GM18502 (cell line): ENCODE data around the gene MIF4GD.
"Not testable (repeated sequence)": the region's sequence is repeated elsewhere in the genome, so short reads cannot be mapped to it uniquely, and the experiment has no call there.

Source experiments
- ATAC-seq: cut with Tn5 transposase; IDR thresholded peaks from one replicate; pipeline ENCODE4 v1.9.1; 2021; ENCODE audit warnings: mild to moderate bottlenecking; ENCODE audit not compliant: unreplicated experiment, poor library complexity

MIF4GD gene

GRCh38 chr17:75262112-75262606 is 8.9 kb downstream of the MIF4GD start:
- ATAC-seq = no peak

DNA sequence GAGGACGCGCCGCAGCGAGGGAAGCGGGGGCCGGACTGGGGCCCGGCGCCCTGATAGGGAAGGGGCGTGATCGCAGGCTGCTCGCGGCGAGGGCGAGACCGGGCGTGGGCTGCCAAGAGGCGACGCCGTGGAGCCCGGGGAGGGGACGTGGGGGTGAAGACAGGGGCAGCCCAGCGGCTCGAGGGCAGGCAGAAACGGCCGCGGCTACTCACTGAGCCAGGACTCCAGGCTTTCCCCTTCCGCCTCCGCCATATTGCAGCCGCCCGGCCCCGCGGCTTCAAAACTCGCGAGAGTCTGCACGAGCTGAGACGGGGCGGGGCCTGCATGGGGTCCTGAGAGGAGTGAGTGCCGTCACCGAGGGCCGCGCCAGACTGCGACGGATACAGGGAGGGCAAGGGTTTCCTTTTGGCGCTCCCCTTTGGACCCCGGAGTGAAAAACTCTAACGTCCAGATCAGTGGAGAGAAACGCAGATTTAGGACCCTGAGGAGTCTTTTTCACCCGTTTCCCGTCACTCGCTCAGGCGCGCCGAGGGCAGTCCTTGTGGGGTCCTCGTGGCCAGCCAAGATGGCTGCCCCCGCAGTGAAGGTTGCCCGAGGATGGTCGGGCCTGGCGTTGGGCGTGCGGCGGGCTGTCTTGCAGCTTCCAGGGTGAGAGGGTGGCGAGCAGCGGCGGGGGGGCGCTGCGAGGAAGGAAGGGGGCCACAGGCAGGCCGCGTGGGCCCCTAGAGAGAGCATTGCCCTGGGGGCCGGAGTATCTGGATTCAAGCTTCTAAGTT is 9.5 kb downstream of the MIF4GD start, which contains the start of the genes GGA3 and MRPS7:
Gene GGA3, minus strand, starts transcription at position 271 of the 776 bp plus-strand sequence. Its CDS starts 19 bp downstream, at position 252.
Gene MRPS7, plus strand, starts transcription at position 544 of the 776 bp plus-strand sequence. Its CDS starts 22 bp downstream, at position 566.
- peak; percentile 85 for ATAC-seq

DNA sequence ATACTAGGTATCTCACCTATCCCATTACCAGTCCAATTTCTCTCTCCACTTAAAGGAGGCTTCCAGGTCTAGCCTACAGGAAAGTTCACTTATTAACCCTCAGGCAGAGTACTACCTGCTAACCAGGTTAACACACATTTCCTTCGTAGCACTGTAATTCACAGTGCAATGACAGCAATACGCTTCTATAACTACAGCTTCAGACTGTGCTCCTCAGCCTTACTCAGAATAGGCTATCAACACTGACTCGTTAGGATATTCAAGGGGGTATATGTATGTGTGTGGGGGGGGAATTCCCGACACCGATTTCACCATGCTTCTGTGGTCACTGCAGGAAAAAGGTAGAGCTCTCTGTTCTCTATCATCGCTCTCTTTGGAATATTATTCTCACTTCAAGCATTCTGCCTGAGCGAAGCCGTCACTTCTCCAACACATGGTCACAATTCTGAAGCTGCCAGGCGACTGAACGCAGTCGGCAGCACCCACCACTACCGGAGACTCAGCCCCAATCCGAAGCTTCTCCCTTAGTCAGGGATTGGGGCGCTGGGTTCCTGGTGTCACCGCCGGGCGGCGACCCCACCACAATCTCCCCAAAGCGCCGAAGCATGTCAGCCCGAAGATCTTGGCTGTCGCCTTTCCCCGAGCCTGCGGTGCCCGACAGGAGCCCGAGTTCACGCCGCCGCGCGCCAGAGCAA is 10.2 kb downstream of the MIF4GD start:
- ATAC-seq = peak; percentile 24

GRCh38 chr17:75257228-75257627 is 13.8 kb downstream of the MIF4GD start:
- ATAC-seq = not testable (repeated sequence)

DNA sequence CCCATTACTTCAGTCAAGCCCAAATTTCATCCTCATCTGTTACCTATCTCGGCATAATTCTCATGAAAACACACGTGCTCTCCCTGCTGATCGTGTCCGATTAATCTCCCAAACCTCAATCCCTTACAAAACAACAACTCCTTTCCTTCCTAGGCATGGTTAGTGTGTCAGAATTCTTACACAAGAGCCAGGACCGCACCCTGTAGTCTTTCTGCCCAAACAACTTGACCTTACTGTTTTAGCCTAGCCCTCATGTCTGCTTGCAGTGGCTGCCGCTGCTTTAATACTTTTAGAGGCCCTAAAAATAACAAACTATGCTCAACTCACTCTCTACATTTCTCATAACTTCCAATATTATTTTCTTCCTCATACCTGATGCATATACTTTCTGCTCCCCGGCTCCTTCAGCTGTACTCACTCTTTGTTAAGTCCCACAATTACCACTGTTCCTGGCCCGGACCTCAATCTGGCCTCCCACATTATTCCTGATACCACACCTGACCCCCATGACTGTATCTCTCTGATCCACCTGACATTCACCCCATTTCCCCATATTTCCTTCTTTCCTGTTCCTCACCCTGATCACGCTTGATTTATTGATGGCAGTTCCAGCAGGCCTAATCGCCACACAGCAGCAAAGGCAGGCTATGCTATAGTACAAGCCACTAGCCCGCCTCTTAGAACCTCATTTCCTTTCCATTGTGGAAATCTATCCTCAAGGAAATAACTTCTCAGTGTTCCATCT is 14.9 kb downstream of the MIF4GD start:
- ATAC-seq = not testable (repeated sequence)

DNA sequence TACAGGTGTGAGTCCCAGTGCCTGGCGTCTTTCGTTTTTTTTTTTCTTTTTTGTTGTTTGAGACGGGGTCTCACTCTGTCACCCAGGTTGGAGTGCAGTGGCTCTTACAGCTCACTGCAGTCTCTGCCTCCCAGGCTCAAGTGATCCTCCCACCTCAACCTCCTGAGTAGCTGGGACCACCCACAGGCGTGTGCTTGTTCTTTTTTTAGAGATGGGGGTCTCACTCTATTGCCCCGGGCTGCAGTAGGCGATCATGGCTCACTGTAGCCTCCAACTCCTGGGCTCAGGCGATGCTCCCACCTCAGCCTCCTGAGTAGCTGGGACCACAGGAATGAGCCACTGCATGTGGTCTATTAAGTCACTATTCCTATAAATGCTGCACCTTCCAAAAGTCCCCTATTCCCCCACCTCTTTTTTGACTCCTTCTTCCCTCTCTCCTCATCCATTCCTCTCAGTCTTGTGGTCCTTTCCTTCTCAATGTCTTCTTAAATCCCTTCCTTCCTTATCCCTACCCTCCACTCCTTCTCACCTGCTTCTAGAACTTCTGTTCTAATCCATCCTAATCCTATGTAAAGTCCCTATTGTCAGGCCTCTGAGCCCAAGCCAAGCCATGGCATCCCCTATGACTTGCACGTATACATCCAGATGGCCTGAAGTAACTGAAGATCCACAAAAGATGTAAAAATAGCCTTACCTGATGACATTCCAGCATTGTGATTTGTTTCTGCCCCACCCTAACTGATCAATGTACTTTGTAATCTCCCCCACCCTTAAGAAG is 18.8 kb downstream of the MIF4GD start:
- ATAC-seq = no peak

DNA sequence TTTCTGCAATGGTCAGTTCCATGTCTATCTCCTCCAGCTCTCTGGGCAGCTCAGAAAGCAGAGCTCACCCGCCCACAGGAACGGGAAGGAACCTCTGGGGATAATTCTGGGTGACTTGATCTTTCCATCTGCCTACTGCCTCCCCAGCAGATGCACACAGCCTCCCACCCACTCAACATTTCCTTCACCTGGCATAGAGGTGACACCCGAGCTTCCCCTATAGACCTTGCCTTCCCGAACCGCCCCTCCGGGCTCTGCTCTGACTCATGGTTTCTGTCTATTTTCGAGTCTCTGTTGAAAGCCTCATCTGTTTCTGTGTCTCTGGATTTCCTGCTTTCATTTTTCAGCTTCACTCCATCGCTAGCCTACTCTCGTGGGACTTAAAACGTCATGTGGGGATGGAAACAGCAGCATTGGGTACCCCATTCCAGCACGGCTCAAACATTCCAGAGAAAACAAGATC is 21.0 kb downstream of the MIF4GD start:
- ATAC-seq = peak; percentile 88

DNA sequence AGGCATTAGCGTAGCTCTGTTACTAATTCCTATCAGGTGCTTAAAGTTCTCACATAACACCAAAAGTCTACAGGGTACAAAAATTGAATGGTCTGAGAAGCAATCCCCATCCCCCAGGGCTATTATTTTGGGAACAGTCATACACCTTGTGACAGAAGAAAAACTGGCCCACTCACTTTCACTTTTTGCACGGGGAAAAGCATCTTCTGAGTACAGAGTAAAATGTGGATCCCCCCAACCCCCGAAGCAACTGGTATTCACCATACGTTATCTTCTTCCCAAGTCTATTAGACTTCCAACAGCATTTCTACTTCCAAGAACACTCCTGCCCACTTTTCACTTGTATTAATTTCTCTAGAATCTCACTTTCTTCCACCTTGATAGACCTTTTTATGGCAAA is 21.5 kb downstream of the MIF4GD start:
- no peak for ATAC-seq

GRCh38 chr17:75246404-75246803 is 24.6 kb downstream of the MIF4GD start:
- ATAC-seq = no peak

- no peak for ATAC-seq
These were observed 26.0 kb downstream of the MIF4GD start for GRCh38 chr17:75245011-75245410.

- no peak for ATAC-seq
These were observed 26.7 kb downstream of the MIF4GD start for GRCh38 chr17:75244133-75244866.

- no peak for ATAC-seq
These were observed 28.5 kb downstream of the MIF4GD start for GRCh38 chr17:75242461-75243042.

DNA sequence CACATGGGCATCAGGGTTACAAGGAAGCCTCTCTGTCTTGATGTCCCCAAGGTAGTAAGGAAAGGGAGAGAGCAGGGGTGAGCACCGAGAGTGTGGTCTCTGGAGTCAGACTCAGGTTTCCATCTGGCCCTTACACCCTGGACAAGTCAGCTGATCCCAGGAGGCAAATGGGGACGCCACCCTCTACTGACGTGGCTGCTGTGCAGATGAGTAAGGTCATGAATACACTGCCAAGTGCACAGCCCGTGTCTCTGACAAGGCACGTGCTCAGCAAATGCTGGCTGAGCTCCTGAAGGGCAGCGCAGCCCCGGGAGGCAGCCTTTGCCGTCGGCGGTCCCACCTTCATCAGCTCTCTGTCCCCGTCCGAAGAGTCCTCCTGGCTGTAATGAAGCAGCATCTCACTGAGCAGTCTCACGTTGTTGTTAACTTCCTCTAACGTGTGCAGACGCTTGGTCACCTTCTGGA is 29.0 kb downstream of the MIF4GD start:
- no peak for ATAC-seq

- ATAC-seq = no peak
These were observed 29.5 kb downstream of the MIF4GD start for GRCh38 chr17:75241502-75241901.

DNA sequence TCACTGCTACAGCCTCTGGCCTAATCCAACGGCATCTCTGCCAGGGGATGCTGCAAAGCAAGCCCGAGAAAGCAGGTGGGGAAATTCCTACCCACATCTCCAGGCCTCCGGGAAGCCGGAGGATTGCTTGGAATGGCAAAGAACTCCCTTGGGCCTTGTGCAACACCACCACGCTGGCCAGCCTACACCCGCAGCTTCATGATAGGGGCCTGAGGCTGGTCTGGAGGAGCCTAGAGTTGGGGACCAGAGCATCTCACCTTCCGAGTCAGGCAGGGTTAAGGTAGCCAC is 29.9 kb downstream of the MIF4GD start:
- ATAC-seq = no peak

DNA sequence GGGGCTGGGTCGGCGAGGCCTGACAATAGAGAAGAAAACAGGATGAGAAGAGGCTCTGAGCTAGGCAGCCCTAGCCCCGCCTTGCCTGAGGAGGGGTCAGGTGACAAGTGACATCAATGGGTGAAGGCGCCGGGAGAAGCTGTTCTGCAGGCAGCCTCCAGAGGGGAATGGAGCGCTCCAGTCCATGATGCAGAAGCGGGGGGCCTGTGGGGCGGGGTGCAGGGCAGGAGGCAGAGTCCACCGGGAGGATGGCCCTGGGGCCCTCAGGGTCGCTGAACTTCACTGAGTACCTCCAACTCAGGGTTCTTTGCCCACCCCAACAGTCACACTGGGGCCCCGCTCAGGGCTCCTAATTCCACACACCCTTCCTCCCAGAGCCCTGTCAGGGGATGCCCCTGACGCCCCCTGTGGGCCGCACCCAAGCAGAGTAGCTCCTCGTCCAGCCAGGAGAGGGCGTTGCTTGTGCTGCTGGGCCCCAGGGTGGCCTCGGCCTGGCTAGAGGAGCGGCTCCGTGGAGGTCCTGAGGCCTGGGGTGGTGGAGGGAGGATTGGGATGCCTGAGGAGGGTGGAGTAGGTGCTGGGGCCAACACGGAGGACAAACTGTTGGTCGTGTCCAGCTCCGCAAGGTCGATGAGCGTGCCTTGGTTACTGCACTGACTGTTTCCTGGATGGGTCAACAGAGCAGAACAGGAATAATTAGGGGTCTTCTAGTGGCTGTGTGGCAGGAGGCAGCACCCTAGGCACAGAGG is 30.5 kb downstream of the MIF4GD start:
- no peak for ATAC-seq

DNA sequence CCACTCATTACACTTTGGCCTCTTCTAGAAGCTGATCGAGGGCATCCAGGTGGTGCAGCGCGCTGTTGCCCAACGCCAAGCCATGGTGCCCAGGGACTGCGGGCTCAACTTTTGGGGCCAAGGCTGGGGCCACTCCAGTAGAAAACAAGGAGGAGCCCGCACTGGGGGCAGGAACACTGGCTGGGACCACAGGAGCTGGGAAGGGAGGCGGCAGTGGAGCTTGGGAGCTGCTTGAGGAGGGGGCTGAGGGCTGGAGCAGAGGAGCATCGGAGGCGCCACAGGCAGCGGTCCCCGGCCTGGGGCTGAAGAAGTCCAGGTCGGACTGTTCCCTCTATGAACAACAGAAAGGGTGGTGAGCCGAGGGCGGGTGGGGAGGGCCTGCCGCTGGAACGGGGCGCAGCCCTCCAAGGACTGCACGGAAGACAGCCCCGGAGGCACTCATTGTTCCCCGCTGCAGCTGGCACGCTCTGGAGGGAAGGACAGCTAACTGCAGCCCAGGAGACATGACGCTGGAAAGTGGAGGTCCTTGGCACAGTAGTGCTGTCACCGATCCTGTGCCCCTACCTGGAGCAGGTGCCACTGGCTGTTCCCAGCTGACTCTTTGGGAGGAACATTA is 31.1 kb downstream of the MIF4GD start:
- ATAC-seq = no peak

- no peak for ATAC-seq
These were observed 31.8 kb downstream of the MIF4GD start for GRCh38 chr17:75239214-75239613.
